Smooth muscle cell (in vitro differentiated cells): Measurements from ENCODE around the gene AKR1B1. TPM values are rescaled to one million over a fixed set of nuclear protein-coding genes. Genes with fewer than 3 reads are reported as not detected.

Experiments
- DNase-seq: peaks from one replicate; lab custom pipeline; 2025; ENCODE audit not compliant: unreplicated experiment; lab: John Stamatoyannopoulos, UW
- H2AFZ ChIP-seq: fragments of 200-600 bp; sonication (generic); 2 replicates; pipeline ENCODE4 v1.6.0; 2016; ENCODE audit warnings: antibody characterized with exemption, low read depth, mild to moderate bottlenecking
- H3F3A ChIP-seq: fragments of 200-600 bp; sonication (generic); 2 replicates; pipeline ENCODE4 v1.6.0; 2017; ENCODE audit warnings: antibody characterized with exemption, low read depth
- H3K27ac ChIP-seq: fragments of 200-600 bp; sonication (generic); 2 replicates; pipeline ENCODE4 v1.5.1; 2016; ENCODE audit warnings: low read depth, mild to moderate bottlenecking
- H3K27me3 ChIP-seq: fragments of 200-600 bp; sonication (generic); 2 replicates; pipeline ENCODE4 v1.6.1; 2016; ENCODE audit warnings: low read depth, mild to moderate bottlenecking
- H3K36me3 ChIP-seq: fragments of 200-600 bp; sonication (generic); 2 replicates; pipeline ENCODE4 v1.5.1; 2016; ENCODE audit warnings: low read depth
- H3K4me1 ChIP-seq: fragments of 200-600 bp; sonication (generic); 2 replicates; pipeline ENCODE4 v1.5.1; 2016; ENCODE audit warnings: low read depth
- H3K4me2 ChIP-seq: fragments of 200-600 bp; sonication (generic); 2 replicates; pipeline ENCODE4 v1.6.0; 2016; ENCODE audit warnings: mild to moderate bottlenecking
- H3K4me3 ChIP-seq: fragments of 200-600 bp; sonication (generic); 2 replicates; pipeline ENCODE4 v1.5.1; 2016; ENCODE audit warnings: mild to moderate bottlenecking
- H3K79me2 ChIP-seq: fragments of 200-600 bp; sonication (generic); 2 replicates; pipeline ENCODE4 v1.6.0; 2016; ENCODE audit warnings: low read depth, mild to moderate bottlenecking
- H3K9ac ChIP-seq: fragments of 200-600 bp; sonication (generic); 2 replicates; pipeline ENCODE4 v1.6.0; 2016; ENCODE audit warnings: low read depth
- H3K9me3 ChIP-seq: fragments of 200-600 bp; sonication (generic); replicated peaks from 2 replicates; pipeline ENCODE4 v1.5.1; 2016; ENCODE audit warnings: low read depth
- H4K20me1 ChIP-seq: fragments of 200-600 bp; sonication (generic); 2 replicates; pipeline ENCODE4 v1.6.0; 2016; ENCODE audit warnings: low read depth
- CTCF ChIP-seq: fragments of 200-600 bp; sonication (generic); IDR thresholded peaks from 2 replicates; pipeline ENCODE4 v1.5.1; 2017; ENCODE audit warnings: borderline replicate concordance, mild to moderate bottlenecking, antibody characterized with exemption; ENCODE audit not compliant: insufficient read depth, poor library complexity, severe bottlenecking
- WGBS: methylation state at CpG from one replicate; pipeline ENCODE4 v1.1.7; 2016; ENCODE audit warnings: low lambda C conversion rate; 5-methylcytosine and 5-hydroxymethylcytosine counted together
- polyA plus RNA-seq: library from polyadenylated mRNA; unstranded; fragments of >200 nt; fragmentation: Nextera tagmentation; extraction: Ambion mirVana; gene quantifications from 2 replicates; pipeline ENCODE4 v1.2.1, GENCODE V29; 2016
- total RNA-seq: library from RNA; depleted of rRNA; stranded (reverse); fragments of >200 nt; gene quantifications from 2 replicates; pipeline ENCODE4 v1.2.3, GENCODE V29; 2014

AKR1B1 gene
- total and polyA plus RNA-seq, 2 experiments from 2014 or later, result 75.7 to 122 TPM

DNA sequence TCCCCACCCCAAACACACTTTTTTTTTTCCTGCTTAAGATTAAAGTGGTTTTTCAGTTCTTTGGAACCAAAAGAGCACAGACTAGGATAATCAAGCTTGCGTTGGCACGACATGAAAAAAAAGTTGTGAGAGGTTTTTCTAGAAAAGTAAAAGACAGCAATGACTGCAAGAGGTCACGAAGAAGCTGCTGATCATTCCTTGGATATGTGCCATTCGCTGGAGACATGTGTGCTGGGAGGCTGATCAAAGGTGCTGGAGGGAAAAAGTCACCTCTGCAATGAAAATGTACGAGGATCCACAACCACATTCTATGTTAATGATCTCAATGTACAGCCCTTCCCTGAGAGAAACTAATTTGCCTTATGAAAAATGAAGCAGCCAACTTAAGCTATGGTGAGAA is 5.4 kb downstream of the AKR1B1 start:
- Histone ChIP-seq H3K4me3 (no peak overlapping the region), H2AFZ (no peak overlapping the region), H4K20me1 (no peaks in the 10 kb centered on the region), H3K79me2 (peaks cover 17% of the 10 kb centered on the region), H3K9ac (no peak overlapping the region), H3K36me3 (no peaks in the 10 kb centered on the region), H3K27me3 (no peaks in the 10 kb centered on the region), H3K4me2 (no peak overlapping the region), H3K27ac (no peak overlapping the region), H3K4me1 (no peaks in the 10 kb centered on the region), H3K9me3 (no peaks in the 10 kb centered on the region), H3F3A (no peaks in the 10 kb centered on the region)
- no peak for TF ChIP-seq CTCF
- no peak for DNase-seq
- WGBS, result 92% methylated on average over 5 of the region's 5 CpGs

- 83% methylated on average over 7 of the region's 7 CpGs for WGBS
- H3K4me1 ChIP-seq, result no peaks in the 10 kb centered on the region
- no peak overlapping the region for H3K4me2 ChIP-seq
- H3K36me3 ChIP-seq, result no peaks in the 10 kb centered on the region
- no peak overlapping the region for H2AFZ ChIP-seq
- H3K27me3 ChIP-seq, result no peaks in the 10 kb centered on the region
- no peak overlapping the region for H3K4me3 ChIP-seq
- no peak for DNase-seq
- no peak overlapping the region for H3K27ac ChIP-seq
- H3K79me2 ChIP-seq, result peaks cover 14% of the 10 kb centered on the region
- H3K9me3 ChIP-seq, result no peaks in the 10 kb centered on the region
- no peak overlapping the region for H3K9ac ChIP-seq
- H4K20me1 ChIP-seq, result no peaks in the 10 kb centered on the region
- TF ChIP-seq CTCF, result no peak
- H3F3A ChIP-seq, result no peaks in the 10 kb centered on the region
Observed at GRCh38 chr7:134452991-134453473, 5.9 kb downstream of the AKR1B1 start.

- no peak for DNase-seq
- Histone ChIP-seq H3K4me1 (no peaks in the 10 kb centered on the region), H3K4me2 (no peak overlapping the region), H3K9ac (no peak overlapping the region), H3F3A (no peaks in the 10 kb centered on the region), H3K4me3 (no peak overlapping the region), H3K9me3 (no peaks in the 10 kb centered on the region), H3K27me3 (no peaks in the 10 kb centered on the region), H2AFZ (no peak overlapping the region), H3K27ac (no peak overlapping the region), H4K20me1 (no peaks in the 10 kb centered on the region), H3K79me2 (peaks cover 8% of the 10 kb centered on the region), H3K36me3 (no peaks in the 10 kb centered on the region)
- WGBS, result 79% methylated on average over 5 of the region's 5 CpGs
- TF ChIP-seq CTCF, result no peak
Observed at GRCh38 chr7:134452419-134452838, 6.5 kb downstream of the AKR1B1 start.

DNA sequence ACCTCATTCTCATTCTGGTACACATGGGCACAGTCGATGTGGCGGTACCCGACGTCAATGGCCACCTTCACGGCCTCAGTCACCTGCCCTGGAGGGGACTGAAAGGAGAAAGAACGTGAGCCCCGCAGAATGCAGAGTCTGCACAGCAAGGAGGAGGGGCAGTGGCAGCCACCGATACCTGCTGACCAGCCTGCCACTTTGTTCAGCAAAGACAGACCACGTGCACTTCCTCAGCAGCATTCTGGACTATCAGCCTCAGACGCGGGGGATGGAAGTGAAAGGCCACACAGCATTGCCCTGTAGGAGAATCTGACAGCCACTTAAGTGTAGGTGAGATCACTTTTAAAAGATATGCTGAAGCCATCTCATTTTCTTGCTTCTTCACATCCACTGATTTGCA is 7.2 kb downstream of the AKR1B1 start:
- no peak overlapping the region for H3K27ac ChIP-seq
- no peak overlapping the region for H2AFZ ChIP-seq
- no peak overlapping the region for H3K9ac ChIP-seq
- 83% methylated on average over 11 of the region's 11 CpGs for WGBS
- H3K36me3 ChIP-seq, result no peaks in the 10 kb centered on the region
- TF ChIP-seq CTCF, result no peak
- H4K20me1 ChIP-seq, result no peaks in the 10 kb centered on the region
- no peaks in the 10 kb centered on the region for H3K27me3 ChIP-seq
- H3K9me3 ChIP-seq, result no peaks in the 10 kb centered on the region
- no peaks in the 10 kb centered on the region for H3F3A ChIP-seq
- DNase-seq, result no peak
- H3K79me2 ChIP-seq, result peaks cover 3% of the 10 kb centered on the region
- no peak overlapping the region for H3K4me2 ChIP-seq
- no peak overlapping the region for H3K4me3 ChIP-seq
- no peaks in the 10 kb centered on the region for H3K4me1 ChIP-seq
